Ovary (tissue), 3 donors: ENCODE results near the gene UNC13C.

Experiments used
- EP300 ChIP-seq: sonication (generic); formaldehyde crosslinking; IDR thresholded peaks from one replicate; pipeline ENCODE4 v1.6.1; 2017; ENCODE audit warnings: antibody characterized with exemption
- TF ChIP-seq, protein P1 (sequence below), 3 donors: fragments of 450-650 bp in 2 of 3; fragments of 200-600 bp in 1 of 3; IDR thresholded peaks; one replicate each; pipeline versions ENCODE4 v1.5.1 to v1.8.0; 2016 to 2022; ENCODE audit warnings: antibody characterized with exemption in 3 of 3, mild to moderate bottlenecking in 1 of 3
- donor health status: DM: no; HTN: no; CAD: no.

DNA sequence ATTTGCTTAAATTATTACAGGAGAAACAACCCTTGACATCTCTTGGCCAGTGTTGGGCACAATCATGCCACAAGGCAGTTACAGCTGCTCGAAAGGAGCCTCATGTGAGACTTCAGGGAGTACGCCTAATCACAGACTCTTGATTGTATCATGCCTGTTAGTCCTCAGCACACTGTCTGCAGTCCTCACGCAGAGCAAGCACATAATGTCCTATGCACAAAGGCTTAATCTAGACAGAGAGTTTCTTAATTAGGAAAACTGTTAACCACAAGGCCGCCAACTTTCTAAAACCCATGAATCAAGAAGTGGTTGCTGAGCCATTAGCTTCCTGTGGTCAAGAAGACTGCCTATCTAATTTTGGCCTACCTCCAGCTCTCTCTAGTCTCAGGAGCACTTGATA lies 172.0 kb downstream of the UNC13C start:
- TF ChIP-seq, protein P1, sequence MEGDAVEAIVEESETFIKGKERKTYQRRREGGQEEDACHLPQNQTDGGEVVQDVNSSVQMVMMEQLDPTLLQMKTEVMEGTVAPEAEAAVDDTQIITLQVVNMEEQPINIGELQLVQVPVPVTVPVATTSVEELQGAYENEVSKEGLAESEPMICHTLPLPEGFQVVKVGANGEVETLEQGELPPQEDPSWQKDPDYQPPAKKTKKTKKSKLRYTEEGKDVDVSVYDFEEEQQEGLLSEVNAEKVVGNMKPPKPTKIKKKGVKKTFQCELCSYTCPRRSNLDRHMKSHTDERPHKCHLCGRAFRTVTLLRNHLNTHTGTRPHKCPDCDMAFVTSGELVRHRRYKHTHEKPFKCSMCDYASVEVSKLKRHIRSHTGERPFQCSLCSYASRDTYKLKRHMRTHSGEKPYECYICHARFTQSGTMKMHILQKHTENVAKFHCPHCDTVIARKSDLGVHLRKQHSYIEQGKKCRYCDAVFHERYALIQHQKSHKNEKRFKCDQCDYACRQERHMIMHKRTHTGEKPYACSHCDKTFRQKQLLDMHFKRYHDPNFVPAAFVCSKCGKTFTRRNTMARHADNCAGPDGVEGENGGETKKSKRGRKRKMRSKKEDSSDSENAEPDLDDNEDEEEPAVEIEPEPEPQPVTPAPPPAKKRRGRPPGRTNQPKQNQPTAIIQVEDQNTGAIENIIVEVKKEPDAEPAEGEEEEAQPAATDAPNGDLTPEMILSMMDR (IDR thresholded peaks at IDR 0.05), result no peak
- TF ChIP-seq EP300, result no peak
